Upper lobe of right lung (tissue), 1 donor: Measurements from ENCODE around the gene ITSN2. TPM values are rescaled to one million over a fixed set of nuclear protein-coding genes. Genes with fewer than 3 reads are reported as not detected.

Experiments
- ATAC-seq: fragments of 200-7000 bp; cut with Tn5 transposase; one replicate; pipeline ENCODE4 v1.9.1; 2020; ENCODE audit warnings: mild to moderate bottlenecking, moderate library complexity
- DNase-seq: peaks from one replicate; pipeline ENCODE4 v3.0.0-alpha.2; 2020
- H3K27ac ChIP-seq: fragments of 200-600 bp; one replicate; pipeline ENCODE4 v1.8.0; 2022
- H3K27me3 ChIP-seq: fragments of 200-600 bp; one replicate; pipeline ENCODE4 v1.8.0; 2022; ENCODE audit warnings: mild to moderate bottlenecking
- H3K36me3 ChIP-seq: fragments of 200-600 bp; one replicate; pipeline ENCODE4 v1.8.0; 2022
- H3K4me1 ChIP-seq: fragments of 200-600 bp; one replicate; pipeline ENCODE4 v1.8.0; 2022
- H3K4me3 ChIP-seq: fragments of 200-600 bp; one replicate; pipeline ENCODE4 v1.8.0; 2022; ENCODE audit warnings: mild to moderate bottlenecking
- H3K9me3 ChIP-seq: fragments of 200-600 bp; one replicate; pipeline ENCODE4 v1.8.0; 2022
- intact Hi-C: fragments of 100-400 bp; cut with DNase I; formaldehyde crosslinking; loops from one replicate; pipeline ENCODE4 v1.11.0; 2022
- total RNA-seq: library from RNA; stranded (reverse); fragmentation: NEBNext Ultra II Directional; extraction: Animal tissue kit (Norgen Biotek cat#: 25700); gene quantifications from one replicate; pipeline ENCODE4 v1.2.1, GENCODE V29; 2021
- TF ChIP-seq, protein P1 (sequence below): fragments of 200-600 bp; IDR thresholded peaks from one replicate; pipeline ENCODE4 v1.8.0; 2022; ENCODE audit warnings: antibody characterized with exemption
- donor health status: DM: no; HTN: yes; CAD: no; lungs with severe emphysema.

Gene ITSN2
- total RNA-seq, 1 donor from 2014 or later: 104 TPM

DNA sequence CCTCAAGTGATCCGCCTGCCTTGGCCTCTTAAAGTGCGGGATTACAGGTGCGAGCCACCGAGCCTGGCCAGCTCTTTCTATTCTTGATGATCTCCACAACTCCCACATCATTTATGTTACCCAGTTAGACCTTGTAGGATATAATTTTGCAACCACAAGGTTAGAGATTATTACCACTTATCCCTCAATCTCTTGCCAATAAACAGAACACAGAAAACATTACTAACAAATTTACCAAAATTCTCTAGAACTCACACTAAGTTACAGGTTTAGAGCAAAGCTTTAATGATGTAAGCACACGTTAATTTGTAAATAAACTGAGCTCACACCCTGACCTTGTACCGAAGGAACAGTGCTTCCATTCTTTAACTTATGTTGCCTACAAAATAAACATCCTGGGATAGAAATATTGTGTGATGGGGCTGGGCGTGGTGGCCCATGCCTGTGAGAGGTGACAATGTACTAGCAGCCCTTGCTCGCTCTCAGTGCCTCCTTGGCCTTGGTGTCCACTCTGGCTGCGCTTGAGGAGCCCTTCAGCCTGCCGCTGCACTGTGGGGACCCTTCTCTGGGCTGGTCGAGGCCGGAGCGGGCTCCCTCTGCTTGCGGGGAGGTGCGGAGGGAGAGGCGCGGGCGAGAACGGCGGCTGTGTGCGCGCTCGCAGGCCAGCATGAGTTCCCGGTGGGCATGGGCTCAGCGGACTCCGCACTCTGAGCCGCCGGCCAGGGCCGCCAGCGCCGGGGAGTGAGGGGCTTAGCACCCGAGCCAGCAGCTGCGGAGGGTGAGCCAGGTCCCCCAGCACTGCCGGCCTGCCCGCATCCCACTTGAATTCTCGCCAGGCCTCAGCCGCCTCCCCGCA lies 42.1 kb upstream of the ITSN2 start:
- H3K4me3 ChIP-seq: peak overlapping the region; percentile 16
- no peak for DNase-seq
- peak; percentile 51 for ATAC-seq
- intact Hi-C loops: no loop called here
- H3K27ac ChIP-seq: no peak overlapping the region
- H3K4me1 ChIP-seq: no peaks in the 10 kb centered on the region
- TF ChIP-seq, protein P1, sequence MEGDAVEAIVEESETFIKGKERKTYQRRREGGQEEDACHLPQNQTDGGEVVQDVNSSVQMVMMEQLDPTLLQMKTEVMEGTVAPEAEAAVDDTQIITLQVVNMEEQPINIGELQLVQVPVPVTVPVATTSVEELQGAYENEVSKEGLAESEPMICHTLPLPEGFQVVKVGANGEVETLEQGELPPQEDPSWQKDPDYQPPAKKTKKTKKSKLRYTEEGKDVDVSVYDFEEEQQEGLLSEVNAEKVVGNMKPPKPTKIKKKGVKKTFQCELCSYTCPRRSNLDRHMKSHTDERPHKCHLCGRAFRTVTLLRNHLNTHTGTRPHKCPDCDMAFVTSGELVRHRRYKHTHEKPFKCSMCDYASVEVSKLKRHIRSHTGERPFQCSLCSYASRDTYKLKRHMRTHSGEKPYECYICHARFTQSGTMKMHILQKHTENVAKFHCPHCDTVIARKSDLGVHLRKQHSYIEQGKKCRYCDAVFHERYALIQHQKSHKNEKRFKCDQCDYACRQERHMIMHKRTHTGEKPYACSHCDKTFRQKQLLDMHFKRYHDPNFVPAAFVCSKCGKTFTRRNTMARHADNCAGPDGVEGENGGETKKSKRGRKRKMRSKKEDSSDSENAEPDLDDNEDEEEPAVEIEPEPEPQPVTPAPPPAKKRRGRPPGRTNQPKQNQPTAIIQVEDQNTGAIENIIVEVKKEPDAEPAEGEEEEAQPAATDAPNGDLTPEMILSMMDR: no peak
- no peaks in the 10 kb centered on the region for H3K36me3 ChIP-seq
- no peaks in the 10 kb centered on the region for H3K9me3 ChIP-seq
- H3K27me3 ChIP-seq: peaks cover under 1% of the 10 kb centered on the region

DNA sequence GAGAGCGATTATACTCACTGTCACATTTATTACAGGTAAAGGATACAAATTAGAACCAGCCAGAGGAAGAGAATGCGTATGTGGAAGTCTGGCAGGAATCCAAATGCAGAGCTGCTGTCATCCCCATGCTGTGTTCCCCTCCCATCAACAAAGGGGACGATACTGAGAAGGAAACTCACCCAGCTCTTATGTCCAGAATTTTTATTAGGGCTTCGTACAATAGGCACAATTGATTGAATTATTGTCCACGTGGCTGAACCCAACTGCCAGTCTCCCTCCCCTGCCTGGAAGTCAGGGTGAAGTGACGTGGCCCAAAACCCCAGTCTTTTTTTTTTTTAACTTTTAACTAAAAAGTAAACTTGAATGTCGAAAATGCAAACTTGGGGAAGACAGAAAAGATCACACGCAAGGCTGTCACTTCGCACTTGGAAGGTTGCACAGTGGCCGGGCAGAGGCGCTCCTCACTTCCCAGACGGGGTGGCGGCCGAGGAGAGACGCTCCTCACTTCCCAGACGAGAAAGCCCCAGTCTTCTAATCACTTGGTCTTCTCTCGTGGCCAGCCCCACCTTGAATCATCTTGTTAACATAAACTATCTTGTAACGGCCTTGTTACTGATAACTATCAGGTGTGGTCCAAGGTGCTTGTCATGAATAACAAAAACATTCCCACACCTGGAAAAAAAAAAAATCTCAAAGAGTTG lies 40.0 kb upstream of the ITSN2 start:
- no peak overlapping the region for H3K4me3 ChIP-seq
- no peak for ATAC-seq
- no peak for DNase-seq
- no peaks in the 10 kb centered on the region for H3K9me3 ChIP-seq
- no peaks in the 10 kb centered on the region for H3K4me1 ChIP-seq
- no peak overlapping the region for H3K27ac ChIP-seq
- H3K36me3 ChIP-seq: no peaks in the 10 kb centered on the region
- TF ChIP-seq, protein P1: no peak
- peaks cover 4% of the 10 kb centered on the region for H3K27me3 ChIP-seq
- intact Hi-C loops: no loop called here

DNA sequence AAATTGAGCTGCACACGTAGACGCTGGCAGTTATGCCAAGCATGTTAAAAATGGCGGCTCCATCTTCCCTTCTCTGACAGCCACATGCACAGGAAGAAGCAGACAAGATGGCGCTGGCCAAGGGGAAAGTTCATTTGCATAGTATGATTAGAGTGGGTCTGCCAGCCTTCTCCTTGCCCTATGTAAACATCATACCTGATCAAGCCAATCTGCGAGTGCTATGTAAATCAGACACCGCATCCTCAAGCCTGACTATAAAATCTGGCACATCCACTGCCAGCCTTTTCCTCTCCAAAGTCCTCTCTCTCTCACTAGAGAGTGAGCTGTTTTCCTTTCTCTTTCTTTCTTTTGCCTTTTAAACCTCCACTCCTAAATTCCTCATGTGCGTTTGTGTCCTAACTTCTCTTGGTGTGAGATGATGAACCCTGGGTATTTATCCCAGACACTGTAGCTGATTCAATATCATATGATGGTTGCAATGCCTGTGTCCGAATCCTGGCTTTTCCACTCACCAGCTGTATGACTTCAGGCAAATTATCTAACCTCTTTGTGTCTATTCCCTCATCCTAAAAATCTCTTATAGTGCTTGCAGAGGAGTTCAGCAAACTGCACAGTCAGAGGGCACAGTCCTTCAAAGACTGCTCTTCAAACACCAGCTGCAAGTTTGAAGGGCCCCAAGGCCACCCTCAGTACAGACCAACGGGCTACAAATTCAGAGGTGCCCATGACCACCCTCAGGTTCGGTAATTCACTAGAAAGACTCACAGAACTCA lies 39.3 kb upstream of the ITSN2 start:
- no peak overlapping the region for H3K4me3 ChIP-seq
- H3K4me1 ChIP-seq: no peaks in the 10 kb centered on the region
- no peaks in the 10 kb centered on the region for H3K36me3 ChIP-seq
- DNase-seq: no peak
- no peak for ATAC-seq
- TF ChIP-seq, protein P1: no peak
- intact Hi-C loops: no loop called here
- no peak overlapping the region for H3K27ac ChIP-seq
- peaks cover 4% of the 10 kb centered on the region for H3K27me3 ChIP-seq
- H3K9me3 ChIP-seq: no peaks in the 10 kb centered on the region

DNA sequence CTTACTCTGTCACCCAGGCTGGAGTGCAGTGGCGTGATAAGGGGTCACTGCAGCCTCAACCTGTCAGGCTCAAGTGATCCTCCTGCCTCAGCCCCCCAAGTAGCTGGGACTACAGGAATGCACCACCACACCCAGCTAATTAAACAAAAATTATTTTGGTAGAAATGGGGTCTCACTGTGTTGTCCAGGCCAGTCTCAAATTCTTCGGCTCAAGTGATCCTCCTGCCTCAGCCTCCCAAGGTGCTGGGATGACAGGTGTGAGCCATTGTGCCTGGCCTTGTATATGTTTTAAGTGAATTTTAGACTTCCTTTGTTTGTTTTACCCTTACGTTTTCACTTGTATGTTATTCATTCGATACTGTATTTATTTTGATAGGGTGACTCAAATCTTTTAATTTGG lies 34.7 kb upstream of the ITSN2 start:
- DNase-seq: no peak
- no peaks in the 10 kb centered on the region for H3K4me1 ChIP-seq
- no peaks in the 10 kb centered on the region for H3K36me3 ChIP-seq

DNA sequence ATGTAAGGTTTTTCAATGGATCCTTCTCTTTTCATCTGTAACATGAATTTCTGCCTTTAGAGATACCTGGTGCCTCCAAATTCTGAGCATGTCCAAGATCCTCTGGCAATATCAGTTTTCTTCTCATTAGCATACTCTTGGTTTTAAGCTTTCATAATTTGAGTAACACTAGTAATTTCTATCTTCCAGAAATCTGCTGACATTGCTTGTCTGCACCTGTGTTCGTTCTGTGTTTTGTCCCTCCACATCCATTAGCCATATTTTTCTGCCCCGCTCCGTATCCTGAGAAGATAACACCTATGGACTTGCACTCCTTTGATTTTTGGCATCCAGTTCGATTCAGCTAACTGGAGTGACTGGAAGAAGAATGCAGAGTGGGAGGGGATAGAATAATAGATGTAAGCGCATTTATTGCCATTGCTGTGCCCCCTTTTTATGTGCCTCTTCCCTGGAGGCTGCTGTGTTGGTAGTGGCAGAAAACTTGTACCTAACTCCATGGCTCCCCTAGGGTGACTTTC lies 32.3 kb upstream of the ITSN2 start:
- Histone ChIP-seq H3K4me3 (no peak overlapping the region), H3K4me1 (no peaks in the 10 kb centered on the region), H3K9me3 (no peaks in the 10 kb centered on the region), H3K27ac (no peak overlapping the region), H3K36me3 (no peaks in the 10 kb centered on the region), H3K27me3 (peaks cover 4% of the 10 kb centered on the region)
- no peak for DNase-seq
- intact Hi-C loops: no loop called here
- TF ChIP-seq, protein P1: no peak
- ATAC-seq: no peak

More for the DNA sequence above, 34.7 kb upstream of the ITSN2 start:
- Histone ChIP-seq H3K4me3 (no peak overlapping the region), H3K27ac (no peak overlapping the region), H3K9me3 (no peaks in the 10 kb centered on the region), H3K27me3 (peaks cover 4% of the 10 kb centered on the region)
- TF ChIP-seq, protein P1: no peak
- no peak for ATAC-seq
- intact Hi-C loops: no loop called here
